GM21390 (cell line): ENCODE results near the gene ABL1.
A peak's percentile ranks its signal among the peaks of the same experiment; 100 is the strongest.
"Not testable (repeated sequence)": the region's sequence is repeated elsewhere in the genome, so short reads cannot be mapped to it uniquely, and the experiment has no call there.

Experiments used
- ATAC-seq: cut with Tn5 transposase; IDR thresholded peaks from one replicate; pipeline ENCODE4 v1.9.1; 2021; ENCODE audit not compliant: unreplicated experiment

Gene ABL1

DNA sequence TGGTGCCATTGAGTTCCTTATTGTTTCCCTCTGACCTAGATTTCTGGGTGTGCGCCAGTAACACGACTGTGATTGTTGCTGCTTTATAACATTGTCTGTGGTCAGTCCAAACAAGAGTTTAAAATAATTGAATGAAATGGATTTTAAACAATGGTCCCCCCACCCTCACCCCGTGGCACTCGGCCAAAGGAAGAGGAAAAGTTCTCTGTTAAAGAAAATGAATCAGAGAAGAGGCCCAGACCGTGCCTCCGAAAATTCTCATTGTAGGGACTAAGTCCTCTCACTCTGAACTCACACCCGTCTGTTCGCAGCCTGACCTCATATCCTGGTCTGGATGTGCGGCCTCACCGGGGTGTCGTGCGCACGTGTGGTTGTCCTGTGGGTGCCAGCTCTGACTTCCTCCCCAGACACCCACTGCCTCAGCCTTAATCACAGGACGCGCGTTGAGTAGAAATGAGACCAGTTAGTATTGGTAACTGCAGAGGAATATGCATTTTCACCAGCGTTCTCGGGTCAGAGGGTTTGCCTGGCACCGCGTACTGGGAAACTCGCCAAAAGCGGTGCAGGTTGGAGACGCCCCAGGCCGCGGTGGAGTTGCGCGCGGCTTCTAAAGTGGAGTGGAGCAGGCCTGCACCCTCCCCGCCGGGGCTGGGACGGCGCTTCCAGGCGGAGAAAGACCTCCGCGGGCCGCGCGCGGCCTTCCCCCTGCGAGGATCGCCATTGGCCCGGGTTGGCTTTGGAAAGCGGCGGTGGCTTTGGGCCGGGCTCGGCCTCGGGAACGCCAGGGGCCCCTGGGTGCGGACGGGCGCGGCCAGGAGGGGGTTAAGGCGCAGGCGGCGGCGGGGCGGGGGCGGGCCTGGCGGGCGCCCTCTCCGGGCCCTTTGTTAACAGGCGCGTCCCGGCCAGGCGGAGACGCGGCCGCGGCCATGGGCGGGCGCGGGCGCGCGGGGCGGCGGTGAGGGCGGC is at the start of gene ABL1:
Gene ABL1, plus strand, starts transcription at position 884 of the 966 bp plus-strand sequence. CDS start 193 bp downstream, outside the sequence.
- ATAC-seq: peak; percentile 62

GRCh38 chr9:130785940-130786508 is 49.0 kb upstream of the ABL1 start:
- ATAC-seq: no peak

- ATAC-seq: no peak
Observed at GRCh38 chr9:130786526-130786925, 48.5 kb upstream of the ABL1 start.

DNA sequence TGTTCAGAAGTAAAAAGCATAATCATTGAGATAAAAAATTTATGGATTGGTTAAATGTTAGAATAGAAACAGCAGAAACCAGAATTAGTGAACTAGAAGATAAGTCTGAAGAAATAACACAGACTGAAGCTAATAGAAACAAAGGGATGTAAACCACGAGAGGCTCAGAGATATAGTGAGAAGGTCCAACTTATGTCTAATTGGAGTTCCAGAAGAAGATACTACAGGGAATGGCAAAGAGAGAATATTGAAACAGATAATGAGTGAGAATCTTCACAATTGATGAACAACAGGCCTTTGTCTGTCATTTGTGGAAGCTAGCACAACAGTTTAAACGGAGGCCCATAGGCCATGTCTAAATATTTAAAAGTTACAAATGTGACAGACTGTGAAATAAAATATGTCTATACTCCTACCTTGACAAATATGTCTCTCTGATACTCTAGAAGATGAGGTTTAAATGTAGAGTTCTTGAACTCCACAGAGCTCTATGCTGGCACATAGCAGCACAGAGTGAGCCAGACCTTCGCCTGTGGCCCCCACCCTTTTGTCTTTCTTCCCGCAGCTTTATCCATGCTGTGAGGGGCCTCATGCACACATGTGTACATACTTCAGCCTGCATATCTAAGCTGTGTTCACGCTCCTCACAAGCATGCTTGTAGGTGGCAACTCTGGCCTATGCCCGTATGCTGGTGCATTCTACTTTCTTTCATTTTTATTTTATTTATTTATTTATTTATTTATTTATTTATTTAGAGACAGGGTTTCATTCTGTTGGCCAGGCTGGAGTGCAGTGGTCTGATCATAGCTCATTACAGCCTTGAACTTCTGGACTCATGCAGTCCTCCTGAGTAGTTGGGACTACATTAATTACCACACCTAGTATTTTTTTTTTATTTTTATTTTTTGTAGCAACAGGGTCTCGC is 45.0 kb upstream of the ABL1 start:
- ATAC-seq: no peak

DNA sequence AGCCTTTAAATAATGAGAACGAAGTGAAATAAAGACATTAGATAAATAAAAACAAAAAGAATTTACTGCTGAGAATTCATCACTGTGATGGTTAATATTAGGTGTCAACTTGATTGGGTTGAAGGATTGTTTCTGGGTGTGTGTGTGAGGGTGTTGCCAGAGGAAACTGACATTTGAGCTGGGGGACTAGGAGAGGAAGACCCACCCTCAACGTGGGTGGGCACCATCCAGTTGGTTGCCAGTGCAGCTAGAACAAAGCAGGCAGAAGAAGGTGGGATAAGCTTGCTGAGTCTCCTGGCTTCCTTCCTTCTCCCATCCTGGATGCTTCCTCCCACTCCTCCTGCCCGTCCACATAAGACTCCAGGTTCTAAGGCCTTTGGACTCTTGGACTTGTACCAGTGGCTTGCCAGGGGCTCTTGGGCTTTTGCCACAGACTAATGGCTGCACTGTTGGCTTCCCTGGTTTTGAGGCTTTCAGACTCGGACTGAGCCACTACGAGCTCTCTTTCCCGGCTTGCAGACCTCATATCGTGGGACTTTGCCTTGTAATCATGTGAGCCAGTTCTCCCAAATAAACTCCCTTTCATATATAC is 43.7 kb upstream of the ABL1 start:
- ATAC-seq: no peak

DNA sequence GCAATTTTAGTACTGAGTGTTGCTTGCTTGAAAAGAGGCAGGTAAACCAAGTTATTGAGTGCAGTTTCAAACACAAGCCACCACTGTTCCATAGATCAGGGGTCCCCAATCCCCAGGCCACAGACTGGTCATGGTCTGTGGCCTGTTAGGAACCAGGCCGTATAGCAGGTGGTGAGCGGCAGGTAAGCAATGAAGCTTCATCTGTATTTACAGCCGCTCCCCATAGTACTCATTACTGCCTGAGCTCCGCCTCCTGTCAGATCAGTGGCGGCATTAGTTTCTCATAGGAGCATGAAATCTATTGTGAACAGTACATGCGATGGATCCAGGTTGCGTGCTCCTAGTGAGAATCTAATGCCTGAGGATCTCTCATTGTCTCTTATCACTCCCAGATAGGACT is 41.5 kb upstream of the ABL1 start:
- no peak for ATAC-seq

GRCh38 chr9:130794021-130794420 is 41.0 kb upstream of the ABL1 start:
- ATAC-seq: not testable (repeated sequence)

- ATAC-seq: not testable (repeated sequence)
Observed at GRCh38 chr9:130794423-130794822, 40.6 kb upstream of the ABL1 start.

GRCh38 chr9:130794923-130795495 is 40.0 kb upstream of the ABL1 start:
- ATAC-seq: no peak

- ATAC-seq: not testable (repeated sequence)
Observed at GRCh38 chr9:130803116-130803515, 31.9 kb upstream of the ABL1 start.

GRCh38 chr9:130805510-130806326 is 29.3 kb upstream of the ABL1 start:
- ATAC-seq: no peak

- ATAC-seq: no peak
Observed at GRCh38 chr9:130806327-130806716, 28.7 kb upstream of the ABL1 start.

GRCh38 chr9:130810609-130811136 is 24.4 kb upstream of the ABL1 start:
- ATAC-seq: no peak

DNA sequence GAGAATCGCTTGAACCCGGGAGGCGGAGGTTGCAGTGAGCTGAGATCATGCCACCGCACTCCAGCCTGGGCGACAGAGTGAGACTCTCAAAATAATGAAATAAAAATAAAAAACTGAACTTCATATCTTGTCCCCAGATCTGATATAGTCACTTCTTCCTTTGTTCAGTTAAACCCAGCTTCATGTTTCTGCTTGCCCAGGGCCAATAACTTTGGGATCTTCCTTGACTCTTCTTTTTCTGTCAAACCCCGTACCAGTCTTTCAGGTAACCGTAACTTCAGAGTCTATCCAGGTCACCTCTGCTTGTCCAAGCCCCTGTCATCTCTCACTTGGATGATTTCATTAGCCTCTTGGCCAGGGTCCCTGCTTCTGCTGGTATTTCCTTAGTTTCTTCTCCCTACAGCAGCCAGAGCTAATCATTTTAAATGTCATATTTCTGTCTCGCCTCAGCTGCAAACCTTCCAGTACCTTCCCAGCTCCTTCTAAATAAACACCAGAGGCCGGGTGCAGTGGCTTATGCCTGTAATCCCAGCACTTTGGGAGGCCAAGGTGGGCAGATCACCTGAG is 19.7 kb upstream of the ABL1 start:
- no peak for ATAC-seq

DNA sequence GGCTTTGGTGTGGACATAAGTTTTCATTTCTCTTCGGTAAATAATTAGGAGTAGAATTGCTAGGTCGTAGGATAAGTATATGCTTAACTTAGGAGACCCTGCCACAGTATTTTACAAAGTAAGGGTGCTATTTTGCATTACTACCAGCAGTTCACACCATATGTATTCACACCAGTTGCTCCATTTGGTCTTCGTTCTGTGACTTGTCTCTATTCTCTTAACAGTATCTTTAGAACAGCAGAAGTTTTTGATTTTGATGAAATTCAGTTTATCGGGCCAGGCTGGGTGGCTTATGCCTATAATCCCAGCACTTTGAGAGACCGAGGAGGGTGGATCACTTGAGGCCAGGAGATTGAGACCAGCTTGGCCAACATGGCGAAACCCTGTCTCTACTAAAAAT is 17.1 kb upstream of the ABL1 start:
- no peak for ATAC-seq

- ATAC-seq: no peak
Observed at GRCh38 chr9:130820135-130820738, 14.8 kb upstream of the ABL1 start.

DNA sequence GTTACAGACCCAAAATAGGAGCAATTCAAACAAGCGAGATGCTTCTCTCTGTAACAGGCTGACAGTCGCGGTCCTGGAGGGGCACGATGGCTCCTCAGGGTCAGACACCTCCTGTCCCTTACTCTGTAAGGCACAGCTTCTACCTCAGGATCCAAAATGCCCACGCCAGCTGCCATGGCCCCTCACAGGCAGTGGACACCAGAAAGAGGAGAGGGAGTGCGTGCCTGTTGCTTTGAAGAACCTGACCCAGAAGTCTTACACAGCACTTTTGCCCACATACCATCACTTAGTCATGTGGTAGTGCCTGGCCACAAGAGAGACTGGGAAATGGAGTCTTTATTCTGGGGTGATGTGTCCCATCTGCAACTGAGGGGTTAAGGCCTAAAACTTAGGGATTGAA is 11.6 kb upstream of the ABL1 start:
- ATAC-seq: no peak

GRCh38 chr9:130824079-130824478 is 11.0 kb upstream of the ABL1 start:
- ATAC-seq: no peak
